ENCODE data around the gene MIR17HG.
"Not testable (repeated sequence)": the region's sequence is repeated elsewhere in the genome, so short reads cannot be mapped to it uniquely, and the experiment has no call there.

Gene MIR17HG

GRCh38 chr13:91347996-91348905, 764 bp downstream of the MIR17HG start:
- no peak for DNase-seq

GRCh38 chr13:91348906-91349435, 1.5 kb downstream of the MIR17HG start:
- peak; percentile 48 for DNase-seq

GRCh38 chr13:91349992-91350911, 2.8 kb downstream of the MIR17HG start:
- no peak for DNase-seq

GRCh38 chr13:91351123-91351522, 3.6 kb downstream of the MIR17HG start:
- no peak for DNase-seq

- no peak for DNase-seq
These were observed 4.5 kb downstream of the MIR17HG start for GRCh38 chr13:91351980-91352379.

- DNase-seq, result not testable (repeated sequence)
These were observed 5.4 kb downstream of the MIR17HG start for GRCh38 chr13:91352891-91353290.

GRCh38 chr13:91353494-91353893, 6.0 kb downstream of the MIR17HG start:
- no peak for DNase-seq

GRCh38 chr13:91355099-91355825, 7.8 kb downstream of the MIR17HG start:
- DNase-seq, result no peak

- no peak for DNase-seq
These were observed 8.6 kb downstream of the MIR17HG start for GRCh38 chr13:91355826-91356710.

GRCh38 chr13:91356919-91357612, 9.6 kb downstream of the MIR17HG start:
- DNase-seq, result no peak

GRCh38 chr13:91357613-91358386, 10.3 kb downstream of the MIR17HG start:
- no peak for DNase-seq

- no peak for DNase-seq
These were observed 10.9 kb downstream of the MIR17HG start for GRCh38 chr13:91358387-91358782.

GRCh38 chr13:91359111-91359510, 11.6 kb downstream of the MIR17HG start:
- no peak for DNase-seq

GRCh38 chr13:91359631-91360030, 12.1 kb downstream of the MIR17HG start:
- DNase-seq, result no peak

- no peak for DNase-seq
These were observed 12.8 kb downstream of the MIR17HG start for GRCh38 chr13:91360246-91360751.

- DNase-seq, result no peak
These were observed 14.3 kb downstream of the MIR17HG start for GRCh38 chr13:91361755-91362271.

GRCh38 chr13:91362908-91363307, 15.4 kb downstream of the MIR17HG start:
- no peak for DNase-seq

- no peak for DNase-seq
These were observed 20.6 kb downstream of the MIR17HG start for GRCh38 chr13:91368101-91368500.

- DNase-seq, result no peak
These were observed 21.4 kb downstream of the MIR17HG start for GRCh38 chr13:91368676-91369440.

Data from T1000 (cell line).